Measurements from ENCODE around the gene MAB21L3.

DNA sequence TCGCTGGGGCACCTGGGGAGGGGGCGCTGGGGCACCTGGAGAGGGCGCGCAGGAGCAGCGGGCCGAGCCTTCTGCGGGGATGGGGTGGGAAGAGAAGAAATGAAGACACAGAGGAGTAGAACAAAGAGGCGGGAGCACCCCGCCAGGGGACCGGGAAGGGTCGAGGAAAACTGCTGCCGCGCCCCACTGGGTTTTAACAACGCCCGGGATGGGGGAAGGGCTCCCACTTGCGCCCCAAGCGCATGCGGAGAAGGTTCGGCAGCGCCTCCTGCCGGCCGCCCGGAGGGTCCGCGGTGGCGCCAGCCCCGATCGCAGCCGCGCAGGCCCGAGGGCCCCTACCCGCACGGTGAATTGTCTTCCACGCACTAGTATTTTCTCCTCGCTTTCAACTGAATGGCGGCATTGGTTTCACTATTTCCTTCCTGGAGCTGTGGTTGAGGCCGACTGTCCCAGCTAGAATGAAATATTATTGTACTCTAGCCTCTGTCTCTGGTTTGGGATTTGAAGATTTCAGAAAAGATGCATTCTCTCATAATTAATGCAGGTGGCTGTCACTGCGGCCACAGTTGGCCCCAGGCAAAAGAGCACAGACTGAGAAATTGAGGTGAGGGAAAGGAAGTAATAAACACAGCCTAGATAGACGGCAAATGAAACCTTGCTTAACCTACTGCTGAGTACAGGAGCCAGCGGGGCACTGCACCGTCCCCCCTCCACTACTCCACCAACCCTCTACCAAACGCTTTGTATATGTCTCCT, 57.3 kb downstream of the MAB21L3 start:
- no peak for TF ChIP-seq EP300 (IDR thresholded peaks at IDR 0.05)
- TF ChIP-seq, protein P1, sequence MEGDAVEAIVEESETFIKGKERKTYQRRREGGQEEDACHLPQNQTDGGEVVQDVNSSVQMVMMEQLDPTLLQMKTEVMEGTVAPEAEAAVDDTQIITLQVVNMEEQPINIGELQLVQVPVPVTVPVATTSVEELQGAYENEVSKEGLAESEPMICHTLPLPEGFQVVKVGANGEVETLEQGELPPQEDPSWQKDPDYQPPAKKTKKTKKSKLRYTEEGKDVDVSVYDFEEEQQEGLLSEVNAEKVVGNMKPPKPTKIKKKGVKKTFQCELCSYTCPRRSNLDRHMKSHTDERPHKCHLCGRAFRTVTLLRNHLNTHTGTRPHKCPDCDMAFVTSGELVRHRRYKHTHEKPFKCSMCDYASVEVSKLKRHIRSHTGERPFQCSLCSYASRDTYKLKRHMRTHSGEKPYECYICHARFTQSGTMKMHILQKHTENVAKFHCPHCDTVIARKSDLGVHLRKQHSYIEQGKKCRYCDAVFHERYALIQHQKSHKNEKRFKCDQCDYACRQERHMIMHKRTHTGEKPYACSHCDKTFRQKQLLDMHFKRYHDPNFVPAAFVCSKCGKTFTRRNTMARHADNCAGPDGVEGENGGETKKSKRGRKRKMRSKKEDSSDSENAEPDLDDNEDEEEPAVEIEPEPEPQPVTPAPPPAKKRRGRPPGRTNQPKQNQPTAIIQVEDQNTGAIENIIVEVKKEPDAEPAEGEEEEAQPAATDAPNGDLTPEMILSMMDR (IDR thresholded peaks at IDR 0.05), result peak in 6 of 7 experiments; percentile 44 to 96 (median 86)
- TF ChIP-seq POLR2A (IDR thresholded peaks at IDR 0.05), result no peak
